GM03348 (cell line): ENCODE measurements around the gene THSD4.

Experiments
- DNase-seq: peaks from one replicate; pipeline ENCODE4 v3.0.0; 2012; ENCODE audit warnings: low spot score

The THSD4 gene

GRCh38 chr15:71753346-71753745 is 638.1 kb downstream of the THSD4 start:
- peak; percentile 25 for DNase-seq

- no peak for DNase-seq
Measured at GRCh38 chr15:71754660-71755059, 639.4 kb downstream of the THSD4 start.

DNA sequence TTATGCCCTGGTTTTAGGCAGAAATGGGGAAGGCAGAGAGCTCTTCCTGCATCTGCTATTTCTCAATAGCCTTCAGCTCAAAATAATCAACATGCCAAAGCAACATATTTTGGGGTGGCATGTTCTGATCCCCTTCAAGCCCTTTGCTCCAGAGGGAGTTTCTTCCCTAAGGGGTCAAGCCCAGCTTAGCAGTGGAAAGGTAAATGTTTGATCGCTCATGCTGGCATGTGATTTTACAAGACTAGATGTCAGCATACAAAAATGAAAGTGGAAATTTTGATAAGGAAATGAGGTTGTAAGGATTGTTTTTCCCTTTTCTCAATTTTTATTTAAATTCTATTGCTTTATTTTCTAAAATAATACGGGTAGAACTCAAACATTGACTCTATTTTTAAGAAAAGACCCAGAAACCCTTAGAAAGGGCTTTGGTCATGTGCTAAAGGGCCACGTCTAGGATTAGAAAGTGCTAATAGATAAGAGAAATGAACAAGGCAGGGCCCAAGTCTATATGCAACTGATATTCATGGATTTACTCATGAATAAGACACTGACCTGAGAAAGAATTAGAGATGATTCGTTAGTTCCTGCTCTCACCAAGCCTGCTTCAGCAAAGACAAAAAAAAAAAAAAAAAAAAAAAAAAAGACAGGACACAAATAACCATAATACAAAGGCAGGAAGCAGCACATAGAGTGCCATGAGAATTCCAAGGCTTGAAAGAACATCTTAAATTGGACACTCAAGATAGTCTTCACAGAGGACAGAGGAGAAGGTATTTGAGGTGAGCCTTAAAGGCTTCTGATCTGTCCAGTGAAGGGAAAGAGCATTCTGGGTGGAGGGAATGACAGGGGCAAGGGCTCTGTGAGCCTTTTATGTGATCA is 640.1 kb downstream of the THSD4 start:
- DNase-seq = no peak

DNA sequence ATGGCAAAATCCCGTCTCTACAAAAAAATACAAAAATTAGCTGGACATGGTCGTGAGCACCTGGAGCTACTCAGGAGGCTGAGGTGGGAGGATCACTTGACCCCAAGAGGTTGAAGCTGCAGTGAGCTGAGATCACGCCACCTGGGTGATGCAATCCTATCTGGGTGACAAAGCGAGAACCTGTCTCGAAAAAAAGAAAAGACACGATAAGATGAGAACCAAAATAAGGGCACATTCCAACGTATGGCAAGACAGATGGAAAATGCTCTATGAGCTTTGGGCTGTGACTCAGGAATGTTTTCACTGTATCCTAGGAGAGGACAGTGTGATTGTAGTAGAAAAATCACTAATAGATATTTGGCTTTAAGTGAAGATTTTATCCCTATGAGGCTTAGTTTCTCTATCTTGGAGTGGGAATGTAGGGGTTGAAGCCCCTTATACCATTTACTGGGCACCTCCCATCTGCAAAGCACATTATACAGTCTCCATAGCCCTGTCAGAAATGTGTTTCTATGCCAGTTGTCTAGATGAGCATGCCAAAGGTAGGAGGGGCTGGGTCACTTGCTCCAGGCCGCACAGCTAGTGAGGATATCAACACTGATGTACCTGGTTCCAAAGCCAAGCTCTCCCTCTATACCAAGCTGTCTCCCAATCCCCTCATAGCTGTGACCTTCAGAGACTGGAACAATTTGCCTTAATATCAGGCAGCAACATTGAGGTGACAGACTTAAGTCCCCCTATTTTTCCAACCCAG is 641.5 kb downstream of the THSD4 start:
- no peak for DNase-seq

DNA sequence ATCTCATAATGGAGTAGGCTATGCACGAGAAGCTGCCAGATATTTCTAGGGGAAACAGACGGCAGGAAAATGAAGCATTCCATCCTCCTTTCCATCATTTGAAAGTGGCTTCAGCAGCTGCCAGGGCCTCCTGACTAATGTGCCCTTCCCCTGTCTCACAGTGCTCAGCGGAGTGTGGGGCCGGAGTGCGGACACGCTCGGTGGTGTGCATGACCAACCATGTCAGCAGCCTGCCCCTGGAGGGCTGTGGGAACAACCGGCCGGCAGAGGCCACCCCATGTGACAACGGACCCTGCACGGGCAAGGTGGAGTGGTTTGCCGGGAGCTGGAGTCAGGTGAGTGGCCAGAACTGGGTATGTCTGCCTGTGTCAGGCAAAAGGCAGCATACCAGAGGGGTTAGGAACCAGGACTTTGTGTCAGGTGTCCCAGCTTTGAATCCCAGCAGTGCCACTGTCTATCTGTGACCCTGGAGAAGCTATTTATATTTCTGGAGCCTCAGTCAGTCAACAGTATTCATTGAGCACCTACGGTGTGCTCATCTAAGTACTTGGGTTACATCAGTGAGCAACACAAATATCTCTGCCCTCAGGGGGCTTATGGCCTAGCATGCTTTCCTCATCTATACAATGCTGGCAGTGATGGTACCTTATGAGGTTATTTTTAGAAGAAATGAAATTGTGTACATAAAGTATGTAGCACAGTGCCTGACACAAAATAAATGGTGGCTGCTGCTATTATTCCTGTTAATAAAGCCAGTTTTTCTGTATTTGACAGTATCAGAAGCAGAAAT is 642.7 kb downstream of the THSD4 start:
- no peak for DNase-seq

DNA sequence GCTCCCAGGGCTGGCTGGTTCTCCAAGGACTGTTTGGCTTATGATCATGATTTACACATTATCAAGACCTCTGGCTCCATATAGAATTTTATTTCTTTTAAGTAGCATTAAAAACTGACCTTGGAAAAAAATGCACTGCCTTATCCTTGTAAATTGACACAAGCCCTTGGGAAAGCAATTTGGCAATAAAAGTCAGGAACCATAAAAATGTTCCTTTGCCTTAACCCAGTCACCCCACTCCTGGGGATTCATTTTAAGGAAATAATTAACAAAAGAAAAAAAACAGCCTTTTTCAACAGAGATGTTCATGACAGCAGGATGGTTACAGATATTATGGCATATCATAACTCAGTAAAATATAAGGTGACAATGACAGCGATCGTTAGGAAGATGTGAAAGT is 643.4 kb downstream of the THSD4 start:
- DNase-seq = no peak

DNA sequence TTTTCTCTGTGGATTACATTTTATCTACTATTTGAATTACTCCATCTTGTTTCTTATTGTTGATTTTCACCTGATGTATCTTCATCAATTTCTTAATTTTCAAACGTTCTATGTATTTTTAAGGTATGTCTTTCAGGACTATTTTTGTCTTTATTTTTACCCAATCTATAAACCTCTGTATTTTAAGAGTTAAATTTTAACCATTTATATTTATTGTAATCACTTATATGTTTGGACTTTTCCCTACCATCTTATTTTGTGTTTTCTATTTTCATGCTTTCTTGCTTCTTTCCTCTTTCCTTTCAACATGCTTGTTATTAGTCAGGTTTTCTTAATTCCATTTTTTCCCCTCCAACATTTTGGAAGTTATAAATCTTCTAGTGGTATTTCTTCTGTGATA is 645.6 kb downstream of the THSD4 start:
- no peak for DNase-seq

GRCh38 chr15:71761649-71762048 is 646.4 kb downstream of the THSD4 start:
- peak; percentile 82 for DNase-seq

DNA sequence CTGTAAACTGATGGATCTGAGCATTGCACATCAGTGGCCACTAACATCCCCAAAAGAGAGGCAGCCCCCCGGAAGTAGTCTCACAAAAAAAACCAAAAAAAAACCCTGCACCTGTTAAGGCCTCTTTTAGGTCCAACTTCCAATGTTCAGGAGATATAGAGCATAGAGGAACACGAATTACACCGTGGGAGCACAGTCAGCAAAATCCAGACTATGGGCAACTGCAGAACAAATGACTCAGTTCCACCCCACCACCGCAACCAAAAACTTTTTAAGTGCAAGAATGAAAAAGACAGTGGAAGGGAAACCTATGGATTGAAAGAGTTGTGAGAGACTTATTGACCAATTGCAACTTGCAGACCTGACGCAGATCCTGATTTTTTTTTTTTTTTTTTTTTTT is 652.9 kb downstream of the THSD4 start:
- DNase-seq = no peak

- no peak for DNase-seq
Measured at GRCh38 chr15:71773206-71773859, 658.1 kb downstream of the THSD4 start.

DNA sequence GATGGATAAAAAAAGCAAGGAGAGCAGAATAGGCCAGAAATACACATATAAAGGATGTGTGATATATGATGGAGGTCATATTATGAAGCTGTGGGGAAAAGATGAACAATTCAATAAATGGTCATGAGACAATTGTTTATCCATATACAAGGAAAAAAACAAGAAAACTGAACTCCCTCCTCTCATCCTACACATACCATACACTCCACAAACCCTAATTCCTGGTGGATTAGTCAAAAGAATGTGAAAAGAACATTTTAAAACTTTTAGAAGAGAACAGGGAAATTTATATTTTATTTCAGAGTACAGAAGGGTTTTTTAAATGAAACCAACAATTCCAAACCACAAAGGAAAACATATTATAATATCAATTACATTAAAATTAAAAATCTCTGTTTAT is 660.6 kb downstream of the THSD4 start:
- no peak for DNase-seq

- no peak for DNase-seq
Measured at GRCh38 chr15:71776304-71776703, 661.0 kb downstream of the THSD4 start.

- no peak for DNase-seq
Measured at GRCh38 chr15:71777216-71777943, 662.1 kb downstream of the THSD4 start.

DNA sequence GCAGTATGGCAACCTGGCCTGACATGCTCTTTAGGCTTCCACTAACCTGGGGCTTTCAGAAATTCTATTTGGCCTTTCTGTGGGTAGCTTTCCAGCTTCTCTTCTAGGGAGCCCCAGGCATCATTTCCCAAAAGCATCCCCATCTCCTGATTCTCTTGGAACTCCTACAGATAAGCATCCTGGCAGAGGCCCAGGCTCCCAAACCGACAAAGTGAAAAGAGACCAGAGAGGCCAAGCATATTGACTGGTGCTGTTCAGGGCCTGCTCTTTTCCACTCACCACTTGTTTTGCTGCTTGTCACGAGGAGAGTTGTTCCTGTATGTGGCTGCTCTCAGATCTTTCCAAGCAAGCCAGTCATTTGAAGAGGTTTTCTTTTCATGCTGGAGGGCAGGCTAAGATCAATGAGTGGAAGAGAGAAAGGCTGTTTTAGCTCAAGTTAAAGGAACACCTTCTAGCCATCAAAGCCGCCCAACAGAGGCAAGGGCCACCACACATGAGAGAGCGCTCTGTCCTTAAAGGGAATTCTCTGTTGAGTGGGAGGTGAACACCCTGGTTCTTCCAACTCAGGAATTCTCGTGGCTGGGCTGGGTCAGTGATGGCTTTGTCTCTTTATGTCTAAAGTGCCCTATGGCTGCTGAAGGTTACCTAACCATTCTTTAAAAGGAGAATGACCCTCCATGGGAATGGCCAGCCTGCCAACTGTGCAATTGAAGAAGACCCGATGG is 664.0 kb downstream of the THSD4 start:
- DNase-seq = no peak

DNA sequence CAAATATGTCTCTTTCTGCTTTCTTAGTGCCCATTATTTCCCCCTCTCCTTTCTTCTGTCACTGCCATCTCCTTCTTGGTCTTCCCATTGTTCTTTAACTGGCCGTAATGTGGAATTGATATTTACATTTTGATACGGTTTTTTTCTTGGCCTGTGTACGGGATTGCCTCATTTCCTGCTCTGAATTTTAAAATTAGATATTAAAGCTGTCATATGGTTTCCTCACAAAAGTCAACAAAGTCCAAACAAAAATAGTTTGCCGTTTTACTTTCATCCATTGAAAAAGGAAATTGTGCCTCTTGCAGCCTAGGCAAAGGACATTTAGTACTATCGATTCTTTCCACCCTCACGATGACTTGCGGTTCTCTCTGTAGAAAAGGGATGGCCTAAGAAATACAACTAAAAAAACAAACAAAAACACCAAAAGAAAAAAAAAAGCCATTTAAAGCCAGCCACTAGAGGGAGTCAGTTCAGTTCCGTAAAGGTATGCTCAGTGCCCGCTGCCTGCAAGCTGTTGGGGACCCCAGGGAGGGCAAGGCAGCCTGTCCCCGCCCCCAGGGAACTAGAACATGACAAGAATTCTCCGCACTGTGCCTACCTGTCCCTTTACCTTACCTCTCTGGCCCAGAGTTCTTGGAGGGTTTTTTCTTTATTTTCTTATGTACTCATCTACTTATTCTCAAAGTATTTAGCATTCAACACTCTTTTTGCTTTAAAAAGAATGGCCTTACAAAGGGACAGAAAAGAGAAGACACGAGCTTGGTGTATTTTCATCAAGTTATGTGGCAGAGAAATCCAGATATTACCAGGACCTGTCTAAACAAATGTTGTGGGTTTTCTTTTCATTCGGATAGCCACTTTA is 665.1 kb downstream of the THSD4 start:
- DNase-seq = peak; percentile 75

- peak; percentile 42 for DNase-seq
Measured at GRCh38 chr15:71781179-71781964, 666.1 kb downstream of the THSD4 start.

DNA sequence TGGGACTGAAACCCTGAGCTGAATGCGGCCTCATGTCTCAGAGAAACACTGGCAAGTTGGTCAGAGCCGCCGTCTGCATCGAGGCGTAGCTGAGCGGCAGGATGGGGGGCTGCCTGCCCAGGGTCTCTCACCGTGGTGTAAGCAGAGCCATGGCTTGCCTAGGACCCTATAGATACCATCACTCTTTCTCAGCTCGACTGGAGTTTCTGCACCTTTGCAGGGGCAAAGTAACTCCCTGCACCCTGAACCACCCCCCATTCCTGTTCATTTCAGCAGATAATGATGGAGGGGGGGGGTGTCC is 666.6 kb downstream of the THSD4 start:
- DNase-seq = no peak

DNA sequence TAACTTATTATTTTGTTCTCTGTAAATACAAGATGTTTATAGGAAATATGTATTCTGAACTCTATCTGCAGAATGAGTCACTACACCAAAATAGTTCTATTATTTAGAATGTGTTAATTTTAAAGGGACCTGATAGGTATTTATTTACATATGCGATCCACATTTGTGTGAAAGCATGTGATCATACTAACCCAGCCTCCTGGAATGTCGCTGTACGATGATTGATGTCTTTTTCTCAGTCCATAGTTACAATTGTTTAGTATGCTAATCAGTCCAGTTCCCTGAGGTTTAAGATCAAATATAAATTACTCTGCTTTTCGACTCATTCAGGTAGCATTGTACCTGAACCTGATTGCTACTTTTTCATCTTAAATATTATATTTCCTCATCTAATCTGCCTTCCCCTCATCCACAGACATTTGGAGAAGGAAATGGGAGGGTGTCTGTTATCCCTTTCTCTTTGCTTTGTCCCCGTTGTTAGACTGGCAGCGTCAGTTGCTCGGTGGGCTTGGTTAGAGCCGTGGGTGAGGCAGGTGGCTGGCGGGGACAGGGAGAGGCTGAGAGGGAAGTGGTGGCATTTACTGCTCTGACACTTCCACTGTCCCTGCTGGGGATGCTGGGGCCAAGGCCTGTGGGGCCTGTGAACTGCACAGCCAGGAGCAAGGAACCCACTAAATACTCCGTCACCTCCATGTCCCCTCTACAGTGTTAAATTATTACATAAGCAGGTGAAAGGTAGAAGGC is 667.3 kb downstream of the THSD4 start:
- DNase-seq = no peak
